Measurements from ENCODE around the gene CLRN3.

- TF ChIP-seq POLR2AphosphoS5 (IDR thresholded peaks at IDR 0.05) (no peak), POLR2A (IDR thresholded peaks at IDR 0.05) (no peak), EP300 (IDR thresholded peaks at IDR 0.05; ENCODE audit: low read depth) (no peak)
- TF ChIP-seq, protein P1, sequence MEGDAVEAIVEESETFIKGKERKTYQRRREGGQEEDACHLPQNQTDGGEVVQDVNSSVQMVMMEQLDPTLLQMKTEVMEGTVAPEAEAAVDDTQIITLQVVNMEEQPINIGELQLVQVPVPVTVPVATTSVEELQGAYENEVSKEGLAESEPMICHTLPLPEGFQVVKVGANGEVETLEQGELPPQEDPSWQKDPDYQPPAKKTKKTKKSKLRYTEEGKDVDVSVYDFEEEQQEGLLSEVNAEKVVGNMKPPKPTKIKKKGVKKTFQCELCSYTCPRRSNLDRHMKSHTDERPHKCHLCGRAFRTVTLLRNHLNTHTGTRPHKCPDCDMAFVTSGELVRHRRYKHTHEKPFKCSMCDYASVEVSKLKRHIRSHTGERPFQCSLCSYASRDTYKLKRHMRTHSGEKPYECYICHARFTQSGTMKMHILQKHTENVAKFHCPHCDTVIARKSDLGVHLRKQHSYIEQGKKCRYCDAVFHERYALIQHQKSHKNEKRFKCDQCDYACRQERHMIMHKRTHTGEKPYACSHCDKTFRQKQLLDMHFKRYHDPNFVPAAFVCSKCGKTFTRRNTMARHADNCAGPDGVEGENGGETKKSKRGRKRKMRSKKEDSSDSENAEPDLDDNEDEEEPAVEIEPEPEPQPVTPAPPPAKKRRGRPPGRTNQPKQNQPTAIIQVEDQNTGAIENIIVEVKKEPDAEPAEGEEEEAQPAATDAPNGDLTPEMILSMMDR (IDR thresholded peaks at IDR 0.05) = no peak
Measured at GRCh38 chr10:127832501-127832900, 60.2 kb downstream of the CLRN3 start.
